ENCODE data around the gene SORL1-AS1.
"Not testable (repeated sequence)": the region's sequence is repeated elsewhere in the genome, so short reads cannot be mapped to it uniquely, and the experiment has no call there.

The SORL1-AS1 gene

GRCh38 chr11:121426476-121427399, 26.0 kb downstream of the SORL1-AS1 start:
- DNase-seq: no peak

- DNase-seq: no peak
Observed at GRCh38 chr11:121425828-121426227, 26.9 kb downstream of the SORL1-AS1 start.

DNA sequence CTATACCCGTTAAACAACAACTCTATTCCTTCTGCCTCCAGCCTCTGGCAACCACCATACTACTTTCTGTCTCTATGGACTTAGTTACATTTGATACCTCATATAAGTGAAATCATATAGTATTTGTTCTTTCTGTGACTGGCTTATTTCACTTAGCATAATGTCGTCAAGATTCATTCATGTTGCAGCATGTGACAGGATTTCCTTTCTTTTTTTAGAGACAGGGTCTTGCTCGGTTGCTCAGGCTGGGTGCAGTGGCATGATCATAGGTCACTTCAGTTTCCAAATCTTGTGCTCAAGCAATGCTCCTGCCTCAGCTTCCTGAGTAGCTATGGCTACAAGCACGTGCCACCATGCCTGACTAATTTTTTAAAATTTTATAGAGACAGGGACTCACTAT, 30.1 kb downstream of the SORL1-AS1 start:
- DNase-seq: peak; percentile 5

DNA sequence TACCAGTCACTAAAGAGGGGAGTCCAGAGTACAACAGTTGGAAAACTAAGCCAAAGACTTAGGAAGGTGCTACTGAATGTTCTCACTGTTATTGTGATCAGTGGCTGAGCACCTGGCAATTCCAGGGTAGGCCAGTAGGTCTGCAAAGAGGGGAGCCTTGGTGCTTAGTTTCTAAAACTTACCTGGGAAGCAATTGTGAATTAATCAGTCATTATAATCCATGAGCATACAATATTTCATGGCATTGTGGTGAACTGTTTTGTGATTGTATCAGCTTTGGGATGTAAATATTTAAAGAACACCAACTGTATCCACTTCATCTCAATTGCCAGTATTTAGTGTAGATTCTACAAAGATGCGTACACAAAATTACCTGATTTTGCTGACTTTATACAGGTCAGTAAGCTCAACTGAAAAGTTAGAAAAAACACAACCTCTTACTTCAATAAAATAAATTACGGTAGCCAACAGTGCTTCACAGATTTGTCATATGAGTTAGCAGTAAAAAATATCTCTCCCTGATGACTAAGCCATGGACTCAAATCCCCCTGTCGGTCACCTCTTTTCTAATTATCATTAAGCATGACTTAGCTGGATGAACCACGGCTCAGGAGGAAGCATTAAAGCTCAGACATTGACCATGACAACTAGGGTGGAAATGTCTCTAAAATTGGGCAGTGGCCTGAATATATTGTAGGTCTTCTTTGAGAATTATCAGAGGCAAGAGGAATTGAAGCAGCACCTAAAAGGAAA, 31.4 kb downstream of the SORL1-AS1 start:
- DNase-seq: no peak

DNA sequence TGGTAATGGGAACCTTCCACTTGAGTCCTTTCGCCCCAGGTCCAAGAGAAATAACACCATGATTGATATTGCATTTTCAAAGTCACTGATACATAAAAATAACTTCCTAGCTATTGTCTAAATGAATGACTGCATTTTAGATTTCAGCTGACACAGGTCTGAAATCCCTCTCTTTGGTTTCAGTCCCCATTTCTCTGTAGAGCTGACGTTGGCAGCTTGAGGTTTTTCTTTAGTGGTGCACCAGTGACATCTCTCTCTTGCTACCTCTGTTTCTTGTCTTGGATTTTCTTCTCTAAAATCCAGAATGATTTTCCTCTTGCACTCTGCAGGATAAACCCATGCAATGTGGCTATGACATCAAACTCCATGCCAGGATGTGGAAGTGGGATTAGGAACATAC, 32.4 kb downstream of the SORL1-AS1 start:
- DNase-seq: no peak

DNA sequence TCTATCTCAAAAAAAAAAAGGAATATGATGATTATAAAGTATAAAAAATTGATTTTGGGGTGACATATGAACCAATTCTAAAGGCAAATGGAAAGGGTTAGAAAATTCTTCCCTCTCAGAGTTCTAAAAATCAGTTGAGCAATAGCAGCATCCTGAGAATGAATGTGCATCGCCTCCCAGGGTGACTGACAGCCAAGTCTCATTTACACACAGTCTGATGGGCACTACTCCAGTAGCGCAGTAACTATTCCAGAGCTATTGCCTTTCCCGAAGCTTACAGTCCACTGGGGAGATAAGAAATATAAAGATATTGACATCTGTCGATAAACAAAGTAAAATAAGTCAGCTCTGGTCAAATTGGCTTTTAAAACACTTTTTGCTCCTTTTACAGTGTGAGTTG, 32.9 kb downstream of the SORL1-AS1 start:
- no peak for DNase-seq

GRCh38 chr11:121418625-121419114, 34.1 kb downstream of the SORL1-AS1 start:
- DNase-seq: peak; percentile 82

DNA sequence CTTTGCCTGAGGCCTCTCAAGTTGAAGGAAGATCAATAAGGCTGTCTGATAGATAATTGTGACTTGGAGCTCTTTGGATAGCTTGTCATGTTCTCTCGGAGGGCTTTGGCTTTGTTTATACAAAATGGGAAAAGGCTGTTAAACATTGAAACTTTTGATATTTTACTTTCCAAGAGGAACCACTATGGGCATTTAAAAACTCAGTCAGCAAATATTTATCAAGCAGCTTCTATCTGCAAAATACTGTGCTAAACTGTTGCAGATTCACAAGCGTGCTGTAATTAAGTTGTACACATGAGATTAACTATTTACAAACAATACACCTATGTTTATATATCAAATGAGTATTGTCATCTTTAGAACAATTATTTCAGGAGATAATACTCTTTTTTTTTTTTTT, 35.2 kb downstream of the SORL1-AS1 start:
- no peak for DNase-seq

DNA sequence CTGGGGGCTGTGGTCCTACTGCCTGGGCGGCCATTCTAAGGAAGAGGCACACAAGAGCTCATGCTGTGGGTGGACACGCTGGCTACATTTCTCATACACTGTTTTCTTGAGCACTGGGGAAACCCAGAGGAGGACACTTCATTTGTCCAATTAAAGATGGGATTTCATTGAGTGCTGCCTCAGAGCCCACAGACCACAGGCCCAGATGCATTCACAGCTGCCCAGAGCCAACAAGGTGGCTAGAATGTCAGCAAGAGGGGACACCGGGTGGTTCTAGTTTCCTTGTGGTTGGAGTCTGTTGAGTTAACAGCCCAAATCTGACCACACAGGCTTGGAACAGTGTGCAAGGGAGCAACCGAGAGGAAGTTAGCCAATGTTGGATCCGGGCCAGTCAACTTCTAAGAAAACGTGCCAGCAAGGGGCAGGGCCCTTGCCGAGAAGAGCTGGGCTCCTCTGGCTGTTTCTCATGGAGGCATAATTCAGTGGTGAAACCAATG, 35.7 kb downstream of the SORL1-AS1 start:
- DNase-seq: peak; percentile 55

GRCh38 chr11:121415856-121416255, 36.9 kb downstream of the SORL1-AS1 start:
- no peak for DNase-seq

DNA sequence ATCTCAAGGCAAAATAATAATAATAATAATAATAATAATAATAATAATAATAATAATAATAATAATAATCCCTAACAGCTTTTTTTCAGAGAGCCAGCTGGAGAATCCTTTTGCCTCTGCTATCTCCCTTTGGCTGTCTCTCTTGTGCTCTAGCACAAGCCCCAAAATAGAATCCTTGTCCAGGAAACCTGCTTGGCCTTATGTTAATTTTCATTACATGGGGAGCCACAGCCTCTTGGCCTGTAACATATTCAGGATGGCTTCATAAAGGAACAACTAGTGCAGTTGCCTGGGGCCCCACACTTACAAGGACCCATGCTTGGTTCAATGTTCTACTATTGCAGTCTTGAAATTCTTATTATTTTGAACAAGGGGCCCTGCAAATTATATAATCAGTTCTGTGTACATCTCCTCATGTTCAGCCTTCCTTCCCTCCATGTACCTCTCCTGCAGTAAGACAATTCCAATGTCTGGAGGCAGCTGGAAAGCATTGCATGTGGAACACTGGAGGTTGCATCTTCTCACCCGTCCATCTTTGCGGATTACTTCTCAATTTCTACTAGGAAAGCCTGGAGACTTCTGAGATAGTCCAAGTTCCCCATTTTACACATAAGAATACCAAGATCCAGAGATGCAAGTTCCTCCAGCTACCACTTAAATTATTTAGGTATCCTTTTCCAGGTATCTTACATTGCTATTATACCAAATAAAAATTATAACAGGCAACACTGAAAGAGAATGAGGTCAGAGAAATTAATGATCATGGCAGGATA, 38.4 kb downstream of the SORL1-AS1 start:
- no peak for DNase-seq

DNA sequence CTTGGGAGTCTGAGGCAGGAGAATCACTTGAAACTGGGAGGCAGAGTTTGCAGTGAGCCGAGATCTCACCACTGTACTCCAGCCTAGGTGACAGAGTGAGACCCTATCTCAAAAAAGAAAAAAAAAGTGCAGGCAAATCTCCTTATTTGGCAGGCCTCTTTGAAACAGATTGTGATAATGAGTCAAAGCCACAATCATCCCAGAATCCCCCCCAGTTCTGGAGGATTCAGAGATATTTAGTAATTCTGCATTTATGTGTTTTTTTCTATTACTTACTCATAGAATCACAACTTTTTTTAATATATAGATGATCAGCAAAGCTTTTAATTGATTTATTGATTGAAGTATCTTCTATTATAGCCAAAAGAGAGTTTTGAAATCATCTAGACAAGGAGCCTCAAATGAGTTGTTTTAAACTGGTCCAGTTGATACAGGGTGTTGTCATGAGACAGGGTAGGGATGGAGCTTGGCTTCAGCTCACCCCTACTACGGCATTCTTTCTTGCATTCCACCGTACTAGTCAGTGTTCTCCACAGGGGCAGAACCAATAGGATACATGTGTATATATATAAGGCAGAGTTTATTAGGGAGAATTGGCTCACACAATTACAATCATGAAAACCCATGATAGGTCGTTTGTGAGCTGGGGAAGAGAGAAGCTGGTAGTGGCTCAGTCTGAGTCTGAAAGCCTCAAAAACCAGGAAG, 39.9 kb downstream of the SORL1-AS1 start:
- DNase-seq: no peak

- DNase-seq: no peak
Observed at GRCh38 chr11:121412000-121412587, 40.7 kb downstream of the SORL1-AS1 start.

DNA sequence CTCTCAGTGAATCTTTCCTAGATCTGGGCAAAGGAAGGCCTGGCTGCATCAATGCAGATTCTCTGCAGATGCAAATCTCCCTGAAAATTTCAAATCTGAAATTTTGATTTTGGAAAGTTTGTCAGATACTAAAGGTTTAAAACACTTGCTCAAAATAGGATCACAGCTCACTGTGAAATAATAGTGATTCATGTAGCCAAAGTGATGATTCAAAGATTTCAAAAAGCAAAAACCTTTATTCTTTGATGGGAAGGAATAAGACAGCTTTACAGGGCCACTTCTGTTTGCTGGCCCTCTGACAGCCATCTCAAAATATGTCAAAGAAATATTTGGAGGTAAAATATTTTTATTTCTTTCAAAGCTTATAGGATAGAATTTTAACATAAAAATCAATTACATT, 41.4 kb downstream of the SORL1-AS1 start:
- DNase-seq: not testable (repeated sequence)

GRCh38 chr11:121410041-121410440, 42.7 kb downstream of the SORL1-AS1 start:
- DNase-seq: not testable (repeated sequence)

GRCh38 chr11:121408830-121409229, 43.9 kb downstream of the SORL1-AS1 start:
- no peak for DNase-seq

DNA sequence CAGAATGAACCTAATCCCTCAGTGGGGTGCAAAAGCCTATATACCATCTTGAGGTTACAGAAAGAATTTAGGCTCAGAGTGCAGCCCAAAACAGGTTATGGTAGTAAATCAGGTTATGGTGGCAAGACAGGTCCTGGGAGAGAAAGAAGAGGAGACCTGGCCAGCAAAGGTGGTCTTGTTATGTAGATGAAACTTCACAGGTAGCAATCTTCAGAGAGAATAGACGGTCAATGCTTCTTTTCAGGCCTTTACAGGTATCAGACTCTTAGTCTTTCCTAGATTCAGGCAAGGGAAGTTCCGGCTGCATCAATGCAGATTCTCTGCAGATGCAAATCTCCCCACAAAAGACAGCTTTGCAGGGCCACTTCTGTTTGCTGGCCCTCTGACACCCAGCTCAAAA, 46.5 kb downstream of the SORL1-AS1 start:
- no peak for DNase-seq

GRCh38 chr11:121405646-121406045, 47.1 kb downstream of the SORL1-AS1 start:
- DNase-seq: no peak

- no peak for DNase-seq
Observed at GRCh38 chr11:121394785-121395184, 58.0 kb downstream of the SORL1-AS1 start.

GRCh38 chr11:121393855-121394254, 58.9 kb downstream of the SORL1-AS1 start:
- DNase-seq: no peak

DNA sequence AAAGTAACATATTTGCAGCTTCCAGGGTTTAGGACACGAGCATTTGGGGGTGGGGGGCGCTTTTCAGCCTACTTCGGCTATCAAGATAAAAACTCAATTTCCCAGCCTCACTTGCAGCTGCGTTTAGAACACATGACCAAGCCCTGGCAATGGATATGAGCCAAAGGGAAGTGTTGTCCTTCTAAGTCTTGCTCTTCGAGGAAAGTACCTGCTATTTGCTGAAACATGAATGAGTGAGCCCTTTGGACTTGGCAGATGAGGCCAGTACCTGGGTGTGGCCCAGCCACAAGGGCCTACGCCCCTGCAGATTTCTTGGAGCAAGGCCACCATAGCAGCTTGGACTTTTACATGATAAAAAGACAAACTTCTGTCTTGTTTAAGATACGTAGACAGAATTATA, 60.9 kb downstream of the SORL1-AS1 start:
- no peak for DNase-seq

DNA sequence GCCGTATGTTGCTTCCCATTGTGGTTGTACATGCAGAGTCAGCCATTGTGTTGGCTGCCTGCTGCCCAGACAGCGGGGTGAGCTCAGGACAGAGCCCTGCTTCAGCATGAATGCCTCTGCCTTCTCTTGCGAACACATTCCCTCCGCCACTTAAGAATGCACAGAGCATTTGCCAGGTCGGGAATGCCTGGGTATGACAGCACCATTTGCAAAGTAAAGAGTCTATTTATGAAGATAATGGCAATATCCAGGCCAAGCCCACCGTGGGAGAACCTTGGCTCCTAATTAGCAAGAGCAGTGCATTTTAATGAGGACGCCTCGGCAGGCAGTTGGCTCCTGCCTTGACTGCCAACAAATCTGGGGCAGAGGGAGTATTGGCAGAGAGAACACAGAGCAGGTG, 63.1 kb downstream of the SORL1-AS1 start:
- DNase-seq: no peak

Data from CD4-positive, alpha-beta T cell treated with Interleukin-4 for 4 hours (primary cell).